Vagina (tissue), 2 donors: ENCODE results near the gene ANO8.

Source experiments
- CTCF ChIP-seq, 3 experiments: fragments of 450-650 bp in 2 of 3; fragments of 200-600 bp in 1 of 3; sonication (generic) in 1 of 3; IDR thresholded peaks; one replicate each; pipeline ENCODE4 v1.5.1; 2017 to 2019; ENCODE audit warnings: antibody characterized with exemption in 3 of 3, mild to moderate bottlenecking in 2 of 3, moderate library complexity in 2 of 3
- POLR2A ChIP-seq, 2 donors: fragments of 450-650 bp; IDR thresholded peaks; one replicate each; pipeline ENCODE4 v1.6.1; 2017; ENCODE audit warnings: antibody characterized with exemption in 2 of 2, mild to moderate bottlenecking in 2 of 2, moderate library complexity in 2 of 2
- POLR2AphosphoS5 ChIP-seq, 2 donors: sonication (generic); formaldehyde crosslinking; IDR thresholded peaks; one replicate each; pipeline ENCODE4 v1.9.0; 2017; ENCODE audit warnings: antibody characterized with exemption in 2 of 2, mild to moderate bottlenecking in 2 of 2, low read depth in 1 of 2; ENCODE audit not compliant: insufficient read depth in 1 of 2

- TF ChIP-seq CTCF (IDR thresholded peaks at IDR 0.05) (no peak), POLR2A (IDR thresholded peaks at IDR 0.05) (no peak), POLR2AphosphoS5 (IDR thresholded peaks at IDR 0.05; ENCODE audit: insufficient read depth in 1 of 2, low read depth in 1 of 2) (no peak)
Observed at GRCh38 chr19:17378271-17378670, 43.6 kb upstream of the ANO8 start.
